GM15510 (cell line): ENCODE measurements around the gene FHIP1B.

Experiments
- POLR2A ChIP-seq: IDR thresholded peaks from 3 replicates; pipeline ENCODE4 v1.6.1; 2011; ENCODE audit warnings: borderline replicate concordance; ENCODE audit not compliant: insufficient read length; ENCODE audit errors: extremely low read depth

FHIP1B gene

DNA sequence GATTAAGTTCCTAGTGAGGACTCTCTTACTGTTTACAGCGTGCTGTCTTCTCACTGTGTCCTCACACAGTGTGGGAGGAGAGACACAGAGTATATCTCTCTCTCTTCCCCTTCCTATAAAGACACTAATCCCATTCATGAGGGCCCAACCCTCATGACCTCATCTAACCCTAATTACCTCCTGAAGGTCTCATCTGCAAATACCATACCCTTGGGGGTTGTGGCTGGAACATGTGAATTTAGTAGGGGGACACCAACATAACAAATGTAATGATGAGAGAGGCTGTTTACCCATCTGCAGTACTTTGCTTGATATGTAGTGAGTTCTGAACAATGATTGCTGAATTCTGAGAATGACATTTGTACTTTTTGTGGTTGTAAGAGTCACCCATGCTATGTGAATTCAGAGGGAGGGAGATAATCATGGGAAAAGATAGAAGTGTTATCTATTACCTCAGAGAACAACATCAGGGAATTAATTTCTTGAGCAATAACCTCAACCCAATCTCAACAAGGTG, 40.3 kb downstream of the FHIP1B start:
- TF ChIP-seq POLR2A: no peak

DNA sequence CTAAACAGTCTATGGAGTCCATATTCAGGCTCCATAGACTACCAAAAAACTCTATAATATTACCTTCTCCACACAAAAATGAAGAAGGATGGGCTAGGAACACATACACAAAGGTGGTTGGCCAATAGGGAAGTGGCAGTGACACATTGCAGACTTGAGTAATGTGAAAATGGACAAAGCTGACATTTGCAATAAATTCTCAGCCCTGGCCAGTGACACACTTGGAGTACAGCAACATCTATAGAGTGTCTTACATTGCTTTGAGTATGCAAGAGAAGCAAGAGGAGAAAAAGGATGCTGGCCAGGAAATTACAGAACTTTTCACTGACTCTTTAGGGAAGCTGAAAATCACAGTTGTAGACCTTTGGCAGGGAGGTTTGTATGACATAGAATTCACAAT, 42.7 kb downstream of the FHIP1B start:
- no peak for TF ChIP-seq POLR2A

DNA sequence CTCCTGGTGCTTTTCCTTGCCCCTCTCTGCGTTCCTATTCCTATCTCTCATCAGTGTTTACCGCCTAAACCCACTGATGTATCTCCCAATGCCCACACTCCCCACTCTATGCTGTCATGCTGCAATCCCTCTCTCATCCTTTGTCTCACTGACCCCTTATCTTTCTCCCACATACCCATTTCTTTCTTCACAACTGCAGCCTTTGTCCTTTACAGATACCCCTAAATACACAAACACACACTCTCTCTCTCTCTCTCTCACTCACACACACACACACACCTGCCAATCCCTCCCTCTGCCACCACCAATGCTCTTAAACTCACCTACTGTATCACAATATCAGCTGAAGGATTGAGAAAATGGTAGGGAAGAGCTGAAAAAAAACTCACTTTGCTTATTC, 59.0 kb downstream of the FHIP1B start:
- TF ChIP-seq POLR2A: no peak

DNA sequence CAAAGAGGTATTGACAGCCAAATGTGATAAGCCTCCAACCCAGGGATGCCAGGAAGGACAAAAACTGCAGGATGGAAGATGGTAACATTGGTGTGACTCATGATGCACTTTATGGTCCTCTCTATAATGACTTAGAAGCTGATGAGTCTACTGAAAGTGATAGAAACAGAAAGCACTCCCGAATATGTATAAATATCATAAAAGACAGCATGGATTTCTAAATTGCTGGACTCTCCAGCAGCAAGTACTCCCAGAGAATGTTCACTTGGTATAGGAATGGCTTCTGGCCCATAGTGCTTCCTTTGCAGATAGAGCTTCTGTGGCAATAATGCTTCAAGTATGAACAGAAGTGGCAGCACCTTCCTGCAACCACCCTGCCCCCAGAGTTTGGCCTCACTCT, 64.2 kb downstream of the FHIP1B start, which contains the start of gene OR52B2:
Gene OR52B2, minus strand, starts transcription at position 101 of the 400 bp plus-strand sequence. Its CDS starts 0 bp downstream, at position 101.
- no peak for TF ChIP-seq POLR2A
